ENCODE data around the gene L3MBTL4. TPM values are rescaled to one million over a fixed set of nuclear protein-coding genes. Genes with fewer than 3 reads are reported as not detected.

L3MBTL4 gene
- total RNA-seq, 1 experiment from 2014 or later: not detected

DNA sequence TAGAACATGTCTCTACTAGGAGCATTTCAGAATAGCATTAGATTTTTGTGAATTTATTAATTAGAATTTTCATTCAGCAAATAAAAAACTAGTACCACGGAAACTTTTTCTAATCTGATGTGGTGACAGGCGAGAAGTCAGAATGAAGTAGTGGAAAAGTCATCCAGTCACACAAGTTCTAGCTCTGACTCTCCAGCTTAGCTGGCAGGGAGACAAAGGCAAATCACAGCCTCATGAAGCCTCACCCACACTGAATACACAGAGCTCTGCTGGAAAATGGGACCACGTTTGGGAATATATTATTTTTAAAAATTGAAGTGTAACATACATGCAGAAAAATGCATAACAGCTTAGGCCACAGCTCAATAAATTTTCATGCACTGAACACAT, 86.1 kb downstream of the L3MBTL4 start:
- DNase-seq (ENCODE audit: low read depth, low spot score) (no peak), ATAC-seq (no peak)
- peaks cover 22 to 23% of the 10 kb centered on the region in 2 experiments; a peak in 2 of 4 replicates for H3K9me3 ChIP-seq (ENCODE audit: control insufficient read depth in 1 of 2, insufficient read depth in 1 of 2, low read depth in 1 of 2, low read length in 2 of 2)
- TF ChIP-seq SP1 (IDR thresholded peaks at IDR 0.05; ENCODE audit: low read depth): no peak
- TF ChIP-seq, protein P1, sequence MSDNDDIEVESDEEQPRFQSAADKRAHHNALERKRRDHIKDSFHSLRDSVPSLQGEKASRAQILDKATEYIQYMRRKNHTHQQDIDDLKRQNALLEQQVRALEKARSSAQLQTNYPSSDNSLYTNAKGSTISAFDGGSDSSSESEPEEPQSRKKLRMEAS (IDR thresholded peaks at IDR 0.05): no peak
- no peaks in the 10 kb centered on the region for H3K9me2 ChIP-seq (ENCODE audit: insufficient read depth)
- no peak overlapping the region for H3K27ac ChIP-seq (ENCODE audit: low read depth, low read length)
- CTCF ChIA-PET: no interaction called here
- H4K20me1 ChIP-seq (ENCODE audit: insufficient read depth): no peaks in the 10 kb centered on the region
- no TSS peak for BruUV-seq (replicated peaks)
- intact Hi-C loops (cut with micrococcal nuclease): no loop called here
- no peak overlapping the region for H3K9ac ChIP-seq (ENCODE audit: low read length)
- H3K4me1 ChIP-seq (ENCODE audit: control insufficient read depth in 1 of 2, insufficient read depth in 2 of 2, low read length in 2 of 2): no peaks in the 10 kb centered on the region
- no peaks in the 10 kb centered on the region for H3K36me3 ChIP-seq (ENCODE audit: control insufficient read depth in 1 of 2, insufficient read depth in 2 of 2, low read length in 2 of 2)
- H3K4me3 ChIP-seq (replicated peaks in 1 of 2; ENCODE audit: low read depth in 1 of 2, low read length in 2 of 2): no peak overlapping the region
- RAD21 ChIA-PET (ENCODE audit: low non-redundant PET in 1 of 2, low total read pairs in 2 of 2, uncharacterized antibody in 2 of 2, unreplicated experiment in 2 of 2): no interaction called here
- no peaks in the 10 kb centered on the region for H3K79me2 ChIP-seq (ENCODE audit: insufficient read depth, low read length)
- no peaks in the 10 kb centered on the region for H3K27me3 ChIP-seq (ENCODE audit: insufficient read depth, low read length)
- no peak overlapping the region for H2AFZ ChIP-seq (ENCODE audit: low read depth, low read length, poor library complexity, severe bottlenecking)
- no peak overlapping the region for H3K4me2 ChIP-seq (ENCODE audit: low read length)
- POLR2A ChIA-PET: no interaction called here

DNA sequence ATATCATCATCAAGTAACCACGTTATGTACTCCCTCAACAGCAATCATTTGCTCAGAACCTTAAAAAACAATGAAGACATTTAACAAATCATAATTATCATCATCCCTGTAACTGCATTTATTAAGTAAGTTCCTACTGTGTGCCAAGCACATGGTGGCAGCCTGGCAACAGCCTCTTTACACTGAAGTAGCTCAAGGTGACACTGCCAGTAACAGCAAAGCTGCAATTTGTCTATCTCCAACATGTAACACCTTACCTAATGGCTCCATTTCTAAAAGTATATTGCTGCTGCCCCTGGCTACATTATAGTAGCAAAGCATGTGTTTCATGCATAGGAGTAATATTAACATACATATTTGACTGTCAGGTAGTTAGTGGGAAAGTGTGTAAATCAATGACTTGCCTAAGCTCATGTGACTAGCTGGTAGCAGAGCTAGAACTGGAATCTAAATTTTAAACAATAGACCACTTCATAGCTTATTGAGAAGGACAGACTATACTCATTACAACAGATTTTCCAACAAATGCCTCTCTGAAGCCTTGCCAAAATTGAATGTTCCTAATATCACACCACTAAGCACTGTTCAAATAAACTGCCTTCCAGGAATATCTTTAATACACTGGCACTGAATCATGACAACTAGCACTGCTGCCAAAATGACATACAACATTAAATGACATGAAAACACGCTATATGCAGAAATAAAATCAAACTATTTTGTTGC, 86.7 kb downstream of the L3MBTL4 start:
- Histone ChIP-seq H4K20me1 (ENCODE audit: insufficient read depth) (no peaks in the 10 kb centered on the region), H2AFZ (ENCODE audit: low read depth, low read length, poor library complexity, severe bottlenecking) (no peak overlapping the region), H3K4me2 (ENCODE audit: low read length) (no peak overlapping the region), H3K27ac (ENCODE audit: low read depth, low read length) (no peak overlapping the region), H3K9ac (ENCODE audit: low read length) (no peak overlapping the region), H3K9me2 (ENCODE audit: insufficient read depth) (no peaks in the 10 kb centered on the region), H3K4me1 (ENCODE audit: control insufficient read depth in 1 of 2, insufficient read depth in 2 of 2, low read length in 2 of 2) (no peaks in the 10 kb centered on the region), H3K79me2 (ENCODE audit: insufficient read depth, low read length) (no peaks in the 10 kb centered on the region), H3K4me3 (replicated peaks in 1 of 2; ENCODE audit: low read depth in 1 of 2, low read length in 2 of 2) (no peak overlapping the region), H3K36me3 (ENCODE audit: control insufficient read depth in 1 of 2, insufficient read depth in 2 of 2, low read length in 2 of 2) (no peaks in the 10 kb centered on the region), H3K27me3 (ENCODE audit: insufficient read depth, low read length) (no peaks in the 10 kb centered on the region), H3K9me3 (ENCODE audit: control insufficient read depth in 1 of 2, insufficient read depth in 1 of 2, low read depth in 1 of 2, low read length in 2 of 2) (peaks cover 22 to 23% of the 10 kb centered on the region in 2 experiments; a peak in 2 of 4 replicates)
- BruUV-seq (replicated peaks): no TSS peak
- ChIA-PET RAD21 (ENCODE audit: low non-redundant PET in 1 of 2, low total read pairs in 2 of 2, uncharacterized antibody in 2 of 2, unreplicated experiment in 2 of 2) (no interaction called here), CTCF (no interaction called here), POLR2A (no interaction called here)
- TF ChIP-seq SP1 (IDR thresholded peaks at IDR 0.05; ENCODE audit: low read depth) (no peak), CBX3 (IDR thresholded peaks at IDR 0.05; ENCODE audit: low read depth) (no peak), POLR2AphosphoS5 (IDR thresholded peaks at IDR 0.05; ENCODE audit: low read depth, low read length) (no peak), FOSL1 (IDR thresholded peaks at IDR 0.05; ENCODE audit: low read depth) (no peak), RAD21 (IDR thresholded peaks at IDR 0.05; ENCODE audit: low read depth) (no peak), SRF (IDR thresholded peaks at IDR 0.05; ENCODE audit: low read depth) (no peak), ZNF274 (IDR thresholded peaks at IDR 0.05; ENCODE audit: low read depth, low read length) (no peak), SIN3A (IDR thresholded peaks at IDR 0.05; ENCODE audit: low read depth) (no peak), EGR1 (IDR thresholded peaks at IDR 0.05; ENCODE audit: low read depth) (no peak), EZH2phosphoT487 (IDR thresholded peaks at IDR 0.05; ENCODE audit: borderline replicate concordance) (no peak), ZFX (IDR thresholded peaks at IDR 0.05) (no peak), CEBPB (IDR thresholded peaks at IDR 0.05; ENCODE audit: low read depth) (no peak), ELF1 (IDR thresholded peaks at IDR 0.05; ENCODE audit: borderline replicate concordance, low read depth) (no peak), YY1 (IDR thresholded peaks at IDR 0.05; ENCODE audit: extremely low read depth, insufficient replicate concordance, low read depth, low read length) (no peak), TCF7L2 (IDR thresholded peaks at IDR 0.05; ENCODE audit: borderline replicate concordance, extremely low read depth, insufficient read depth, insufficient read length) (no peak), JUND (IDR thresholded peaks at IDR 0.05) (no peak)
- TF ChIP-seq, protein P1 (IDR thresholded peaks at IDR 0.05): no peak
- TF ChIP-seq, protein P2, sequence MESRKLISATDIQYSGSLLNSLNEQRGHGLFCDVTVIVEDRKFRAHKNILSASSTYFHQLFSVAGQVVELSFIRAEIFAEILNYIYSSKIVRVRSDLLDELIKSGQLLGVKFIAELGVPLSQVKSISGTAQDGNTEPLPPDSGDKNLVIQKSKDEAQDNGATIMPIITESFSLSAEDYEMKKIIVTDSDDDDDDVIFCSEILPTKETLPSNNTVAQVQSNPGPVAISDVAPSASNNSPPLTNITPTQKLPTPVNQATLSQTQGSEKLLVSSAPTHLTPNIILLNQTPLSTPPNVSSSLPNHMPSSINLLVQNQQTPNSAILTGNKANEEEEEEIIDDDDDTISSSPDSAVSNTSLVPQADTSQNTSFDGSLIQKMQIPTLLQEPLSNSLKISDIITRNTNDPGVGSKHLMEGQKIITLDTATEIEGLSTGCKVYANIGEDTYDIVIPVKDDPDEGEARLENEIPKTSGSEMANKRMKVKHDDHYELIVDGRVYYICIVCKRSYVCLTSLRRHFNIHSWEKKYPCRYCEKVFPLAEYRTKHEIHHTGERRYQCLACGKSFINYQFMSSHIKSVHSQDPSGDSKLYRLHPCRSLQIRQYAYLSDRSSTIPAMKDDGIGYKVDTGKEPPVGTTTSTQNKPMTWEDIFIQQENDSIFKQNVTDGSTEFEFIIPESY (IDR thresholded peaks at IDR 0.05; ENCODE audit: extremely low read depth, insufficient replicate concordance, low read length): no peak
- intact Hi-C loops (cut with micrococcal nuclease): no loop called here
- ATAC-seq (no peak), DNase-seq (ENCODE audit: low read depth, low spot score) (no peak)
